A204.1 (cell line): Measurements from ENCODE around the gene CCR3.

Experiments used
- FAIRE-seq: peaks from 2 replicates; lab custom pipeline; 2012; peaks lifted over from hg19 to GRCh38; lab: Jason Lieb, UNC

CCR3 gene

DNA sequence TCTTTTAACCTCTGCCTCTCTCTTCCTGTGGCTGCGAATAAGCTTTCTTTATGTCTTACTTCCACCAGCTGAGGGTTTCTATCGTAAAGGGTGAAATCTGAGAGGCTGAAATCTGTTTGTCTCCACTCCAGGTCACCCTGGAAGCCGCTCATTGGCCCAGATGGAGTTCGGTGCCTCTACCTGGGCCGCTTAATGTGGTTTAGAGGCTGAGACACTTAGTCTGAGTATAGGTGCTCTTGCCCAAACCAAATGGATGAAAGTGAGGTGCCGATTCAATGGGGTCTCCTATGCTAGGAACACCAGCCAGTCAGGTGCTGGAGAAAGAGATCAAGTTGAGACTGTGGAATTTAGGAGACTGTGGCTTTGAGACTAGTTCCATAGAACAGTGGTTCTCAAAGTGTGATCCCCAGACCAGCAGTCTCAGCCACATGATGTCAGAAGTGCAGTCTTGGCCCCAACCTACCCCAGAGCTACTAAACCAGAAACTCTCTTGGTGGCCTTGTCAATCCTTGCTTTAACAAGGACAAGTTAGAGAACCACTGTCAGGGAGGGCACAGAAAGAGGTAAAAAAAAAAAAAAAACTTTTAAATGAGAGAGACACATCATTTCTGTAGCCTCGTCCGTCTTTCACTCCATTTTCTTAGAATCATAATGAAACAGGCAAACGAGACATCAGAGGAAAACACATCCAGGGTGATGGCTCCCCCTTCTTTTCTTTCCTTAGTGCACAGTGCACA lies 56.8 kb downstream of the CCR3 start:
- no peak for FAIRE-seq

DNA sequence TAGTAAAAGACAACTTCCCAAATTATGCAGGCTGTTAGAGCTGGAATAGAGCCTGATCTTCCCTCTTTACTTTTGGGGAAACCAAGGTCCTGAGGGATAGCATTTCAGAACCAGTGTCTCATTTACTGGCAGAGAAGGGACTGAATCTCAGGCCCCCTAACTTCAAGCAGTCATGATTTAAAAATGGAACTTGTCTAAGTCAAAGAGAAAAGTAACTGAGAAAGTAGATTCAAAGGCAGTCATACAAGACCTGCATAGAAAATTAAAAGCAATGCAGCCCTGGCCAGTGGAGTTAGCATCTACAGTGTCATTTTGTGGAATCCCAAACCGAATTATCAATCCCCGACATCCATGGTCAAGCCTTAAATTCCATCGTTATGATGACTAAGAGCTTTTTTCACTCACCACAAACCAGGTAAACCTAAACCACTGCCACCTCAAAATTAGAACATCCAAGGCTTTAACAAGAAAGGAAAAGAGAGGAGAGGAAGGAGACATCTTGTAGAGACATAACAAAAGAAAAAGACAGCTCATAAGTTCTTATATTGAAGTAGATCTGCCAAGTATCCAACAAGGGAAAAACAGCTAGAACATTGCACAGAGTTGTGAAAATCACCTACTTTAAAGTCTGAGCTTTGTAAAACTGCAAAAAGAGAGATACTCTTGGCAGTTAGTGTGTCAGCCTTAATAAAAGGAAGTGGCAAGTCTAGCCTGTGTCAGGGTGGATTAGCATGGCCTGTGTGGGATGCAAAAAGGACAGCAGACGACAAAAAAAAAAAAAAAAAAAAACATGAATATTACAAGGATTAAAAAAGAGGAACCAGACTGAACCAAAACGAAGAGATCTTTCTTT lies 57.6 kb downstream of the CCR3 start:
- FAIRE-seq: no peak

DNA sequence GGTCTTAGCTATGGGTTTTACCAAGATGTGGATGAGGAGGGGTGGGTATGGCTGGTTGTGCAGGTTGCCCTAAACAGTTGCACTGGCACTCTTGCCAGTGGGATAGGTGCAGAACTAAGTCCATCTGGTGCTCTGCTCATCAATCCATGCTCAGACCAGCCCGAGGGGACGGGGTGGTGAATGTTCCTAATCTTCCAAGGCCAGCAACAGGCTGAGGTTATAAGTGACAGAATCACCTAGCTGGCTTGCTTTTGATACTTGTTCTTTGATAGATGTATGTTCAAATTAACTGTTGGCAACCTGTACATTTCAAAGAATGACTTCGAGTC lies 58.2 kb downstream of the CCR3 start:
- no peak for FAIRE-seq

DNA sequence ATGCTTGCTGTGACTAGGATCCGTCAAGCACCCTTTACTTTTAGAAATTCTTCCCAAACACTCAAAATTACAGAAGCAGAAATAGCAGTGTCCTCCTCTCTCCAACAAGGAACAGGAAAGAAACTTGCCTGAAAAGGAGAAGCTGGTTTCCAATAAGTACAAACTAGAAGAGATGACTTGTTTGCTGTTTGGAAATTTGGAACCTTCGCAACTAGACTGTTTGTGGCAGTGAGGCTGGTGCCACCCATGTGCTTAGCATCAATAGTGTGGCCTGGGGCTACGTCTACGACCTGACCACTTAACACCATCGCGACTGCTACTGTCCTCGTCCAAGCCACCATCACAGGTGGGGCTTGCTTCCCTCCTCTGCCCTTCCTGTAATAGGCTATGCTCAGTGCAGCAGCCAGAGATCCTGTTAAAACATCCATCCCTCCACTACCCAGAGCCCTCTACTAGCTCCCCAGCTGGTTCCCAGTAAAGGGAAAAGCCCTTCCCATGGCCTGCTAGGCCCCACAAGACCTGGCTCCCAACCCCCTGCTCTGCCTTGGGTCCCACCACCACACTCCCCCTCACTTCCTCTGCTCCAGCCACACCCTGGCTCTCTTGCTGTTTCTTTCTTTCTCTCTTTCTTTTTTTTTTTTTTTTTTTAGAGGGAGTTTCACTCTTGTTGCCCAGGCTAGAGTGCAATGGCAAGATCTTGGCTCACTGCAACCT lies 59.0 kb downstream of the CCR3 start:
- FAIRE-seq: no peak

DNA sequence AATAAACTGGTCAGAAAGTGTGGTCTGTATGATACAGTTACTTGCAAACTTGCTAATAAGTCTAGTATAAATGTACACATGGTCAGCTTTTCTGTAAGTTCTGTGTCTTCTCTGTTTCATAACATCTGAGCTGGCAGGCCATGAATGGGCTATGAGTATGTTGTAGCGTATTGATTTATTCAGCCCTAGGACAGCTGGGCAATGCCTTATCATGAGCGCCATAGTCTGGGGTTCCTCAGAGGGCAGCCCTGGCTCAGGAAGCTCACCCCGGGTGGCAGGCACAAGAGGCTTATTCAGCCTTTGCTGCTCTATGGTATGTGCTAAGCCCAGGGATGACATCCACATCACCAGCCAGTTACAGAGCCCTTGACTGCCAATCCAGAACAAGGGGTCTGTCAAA lies 61.0 kb downstream of the CCR3 start:
- FAIRE-seq: no peak

DNA sequence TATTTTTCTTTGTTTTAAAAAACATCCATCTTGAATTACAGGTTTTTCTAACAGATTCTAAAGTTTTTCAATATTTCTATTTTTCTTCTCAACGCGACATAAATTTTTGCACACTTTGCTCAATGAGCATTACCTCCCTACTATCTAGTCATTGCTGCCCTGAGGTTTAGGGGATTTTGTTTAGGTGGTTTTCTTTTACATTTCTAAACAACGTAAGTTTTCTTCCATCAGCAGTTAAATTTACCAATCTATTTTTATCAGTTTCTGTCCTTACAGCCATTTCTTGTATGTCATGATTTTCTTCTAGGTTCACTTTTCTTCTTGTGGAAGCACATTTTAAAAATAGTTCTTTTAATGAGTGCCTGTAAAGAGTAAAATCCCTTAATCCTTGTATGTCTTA lies 62.5 kb downstream of the CCR3 start:
- no peak for FAIRE-seq

DNA sequence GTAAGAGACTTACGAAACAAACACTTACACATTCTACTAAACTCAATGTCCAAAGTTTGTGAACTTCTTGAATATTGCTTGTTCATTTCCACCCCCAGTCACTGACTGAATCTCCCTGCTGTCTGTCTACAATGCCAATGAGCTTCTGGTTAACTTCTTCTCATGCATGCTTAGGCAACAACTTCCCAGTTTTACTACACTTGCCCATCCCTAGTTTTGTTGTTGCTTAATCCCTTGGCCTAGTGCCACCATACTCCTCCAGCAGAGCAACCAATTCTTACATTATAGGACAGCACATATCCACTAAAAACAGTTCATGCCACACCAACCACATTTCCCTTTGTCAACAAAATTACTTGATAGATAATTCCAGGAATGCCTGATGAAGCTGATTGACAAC lies 70.7 kb downstream of the CCR3 start:
- FAIRE-seq: no peak

DNA sequence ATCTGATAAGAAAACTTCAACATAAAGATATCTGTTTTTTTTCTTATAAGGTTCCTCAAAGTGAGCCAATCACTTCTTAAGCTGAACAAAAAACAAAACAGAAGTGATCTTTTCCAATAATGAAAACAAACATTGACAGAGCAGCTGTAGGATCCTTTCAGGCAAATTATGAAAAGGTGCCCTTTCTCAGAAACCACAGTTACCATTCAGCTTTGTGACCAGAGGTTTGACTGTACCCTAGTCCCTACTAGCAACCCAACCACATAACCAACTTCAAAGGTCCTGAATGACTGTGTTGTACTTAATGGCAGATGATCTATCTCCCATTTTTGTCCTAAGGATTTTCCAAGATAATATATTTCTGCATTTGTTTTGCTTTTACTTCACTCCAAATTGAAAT lies 72.3 kb downstream of the CCR3 start:
- FAIRE-seq: no peak

DNA sequence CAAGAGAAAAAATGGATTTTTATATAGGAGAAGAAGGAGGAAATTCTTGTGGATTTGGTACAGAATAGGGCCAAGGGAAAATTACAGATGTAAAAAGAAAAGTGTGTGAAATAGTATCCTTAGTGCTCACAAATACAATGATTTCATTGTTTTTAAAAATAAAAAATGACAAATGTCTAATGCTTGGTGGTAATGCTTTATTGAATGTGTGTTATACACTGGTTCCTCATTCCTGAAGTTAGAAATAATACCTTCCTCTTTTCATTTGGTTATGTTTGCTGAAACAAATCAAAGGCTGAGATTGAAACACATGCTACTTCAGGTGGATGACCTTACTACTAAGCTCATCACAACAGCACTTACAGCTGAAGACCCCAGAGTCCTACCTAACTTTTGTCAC lies 73.9 kb downstream of the CCR3 start:
- FAIRE-seq: no peak
